NCI-H2107 (cell line): Measurements from ENCODE around the gene HIPK2.

Source experiments
- DNase-seq: peaks from one replicate; lab custom pipeline; 2025; lab: John Stamatoyannopoulos, UW

The HIPK2 gene

DNA sequence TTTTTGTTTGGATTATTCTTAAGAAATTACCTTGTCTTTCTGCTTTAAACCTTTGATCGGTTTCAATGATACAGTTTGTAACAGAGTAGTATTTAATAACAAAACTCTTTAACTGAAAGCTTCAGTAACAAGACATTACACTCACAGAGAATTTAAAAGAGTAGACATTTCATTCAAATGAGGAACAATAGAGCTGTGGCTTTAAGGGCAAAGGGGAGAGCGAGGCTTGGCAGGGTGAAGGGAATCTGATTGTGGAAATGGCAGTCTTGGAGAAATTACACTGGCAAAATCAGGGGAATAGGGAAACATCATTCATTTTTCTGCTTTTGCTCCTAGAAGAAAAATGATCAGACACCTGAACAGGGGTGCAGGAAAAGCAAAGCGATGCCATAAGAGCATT, 5.1 kb upstream of the HIPK2 start:
- DNase-seq = no peak

DNA sequence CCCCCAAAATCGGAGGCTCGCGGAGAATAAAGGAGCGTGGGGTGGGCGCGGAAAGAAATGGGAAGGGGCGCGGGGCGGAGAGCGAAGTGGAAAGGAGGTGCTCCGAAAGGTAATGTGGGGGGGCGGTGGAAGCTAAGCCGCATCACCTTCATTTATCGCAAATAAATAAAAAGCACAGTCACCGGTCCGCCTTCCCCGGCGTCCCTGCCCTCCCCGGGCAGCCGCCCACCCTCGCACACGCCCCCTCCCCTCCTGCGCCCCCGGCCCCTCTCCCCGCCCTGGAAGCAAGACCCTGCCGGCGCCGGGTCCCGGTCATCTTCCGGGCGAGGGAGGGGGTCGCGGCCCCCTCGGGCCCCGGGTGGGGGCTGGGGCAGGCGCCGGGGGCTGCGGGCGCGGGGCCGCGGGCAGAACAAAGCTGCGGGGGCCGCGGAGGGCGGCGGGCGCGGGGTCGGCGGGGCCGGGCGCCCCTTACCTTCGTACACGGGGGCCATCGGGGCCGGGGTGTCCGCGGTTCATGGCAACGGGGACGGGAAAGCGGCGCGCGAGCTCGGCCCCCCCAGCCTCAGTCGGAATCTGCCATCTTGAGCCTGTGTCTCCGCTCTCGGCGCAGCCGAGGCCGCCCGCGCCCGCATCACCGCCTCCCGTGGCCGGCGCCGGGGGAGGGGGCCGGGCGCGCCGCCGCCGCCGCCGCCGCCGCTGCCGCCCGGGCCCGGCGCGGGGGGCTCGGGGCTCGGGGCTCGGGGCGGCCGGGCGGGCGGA, 486 bp downstream of the HIPK2 start:
- DNase-seq = no peak

DNA sequence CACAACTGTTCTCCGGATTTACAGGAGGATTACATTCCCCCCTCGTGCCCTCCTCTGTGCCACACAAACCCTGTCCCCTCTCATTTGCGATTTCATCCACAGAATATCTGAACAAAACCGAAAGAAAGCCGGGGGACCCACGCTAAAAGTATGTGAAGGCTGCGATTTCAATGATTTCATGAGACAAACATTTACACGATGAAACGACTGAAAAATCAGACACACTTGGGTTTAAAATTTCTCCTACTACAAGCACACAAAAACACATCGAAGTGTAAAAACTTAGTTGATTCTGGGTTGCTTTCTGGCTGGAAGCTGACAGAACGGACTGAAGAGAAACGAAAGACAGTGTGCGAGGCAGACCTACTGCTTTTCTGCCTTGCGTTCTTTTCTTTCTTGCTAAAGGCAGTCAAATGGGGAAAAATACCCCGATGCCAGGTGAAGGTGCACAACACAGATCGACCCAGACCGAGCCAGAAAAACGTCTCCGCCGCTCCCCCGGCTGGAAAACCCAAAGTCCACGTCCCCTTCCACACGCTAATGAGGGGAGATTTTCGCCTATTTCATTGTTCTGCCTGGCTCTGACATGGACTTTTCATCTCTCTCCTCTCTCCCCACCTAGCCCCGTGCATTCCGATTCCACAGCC, 1.2 kb downstream of the HIPK2 start:
- DNase-seq = no peak

DNA sequence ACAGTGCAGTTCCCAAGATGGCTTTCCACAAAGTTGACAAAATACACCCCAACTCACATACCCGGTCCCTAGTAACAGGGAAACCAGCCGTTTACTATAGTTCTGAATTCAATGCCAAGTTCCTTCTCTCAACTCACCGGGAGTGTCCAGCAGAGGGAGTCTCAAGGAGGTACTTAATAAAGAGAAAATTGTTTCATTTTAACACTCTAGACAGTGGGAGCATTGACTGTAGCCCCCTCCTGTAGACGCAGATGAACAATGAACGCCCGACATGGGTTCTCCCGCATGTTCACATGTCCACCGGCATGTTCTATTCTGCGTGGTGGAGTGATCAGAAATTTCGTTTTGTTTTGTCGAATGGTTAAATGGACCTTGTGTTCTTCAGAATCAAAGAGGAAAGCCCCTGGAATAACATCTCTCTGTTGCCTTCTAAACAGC, 1.9 kb downstream of the HIPK2 start:
- DNase-seq = peak; percentile 29

DNA sequence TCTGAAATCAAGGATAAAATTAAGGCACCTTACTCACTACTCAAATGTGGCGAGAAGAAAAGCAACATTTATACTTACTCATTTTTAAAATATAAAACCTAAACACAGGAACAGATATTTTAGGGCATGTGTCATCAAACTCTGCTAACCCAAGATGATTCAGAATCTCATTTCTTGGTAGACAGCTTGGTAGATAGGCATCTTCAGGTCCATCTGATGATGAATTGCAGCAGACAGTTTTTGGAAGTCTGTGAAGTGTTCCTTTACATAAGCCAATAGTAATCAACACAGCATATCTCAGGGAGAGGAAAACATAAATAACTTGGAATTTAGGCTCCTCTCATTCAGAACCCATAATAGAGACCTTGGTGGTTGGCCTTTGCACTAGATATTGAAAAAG, 3.4 kb downstream of the HIPK2 start:
- no peak for DNase-seq

DNA sequence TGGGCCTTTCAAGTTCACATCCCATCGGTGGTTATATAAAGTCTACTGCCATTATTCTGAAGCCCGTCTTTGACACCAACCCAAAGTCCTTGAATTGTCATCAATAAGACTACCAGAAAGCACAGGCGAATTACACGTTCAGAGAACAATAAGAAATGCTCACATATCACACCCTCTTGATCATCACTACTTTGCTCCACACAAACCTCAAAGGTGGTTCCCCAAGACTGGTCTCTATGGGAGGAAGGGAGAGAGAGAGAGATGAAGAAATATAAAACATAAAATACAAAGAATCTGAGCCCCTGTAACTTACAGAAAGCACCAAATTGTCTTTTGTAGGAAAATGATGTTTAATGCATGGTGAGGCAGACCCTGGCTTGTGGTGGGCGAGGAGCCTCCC, 4.4 kb downstream of the HIPK2 start:
- no peak for DNase-seq

DNA sequence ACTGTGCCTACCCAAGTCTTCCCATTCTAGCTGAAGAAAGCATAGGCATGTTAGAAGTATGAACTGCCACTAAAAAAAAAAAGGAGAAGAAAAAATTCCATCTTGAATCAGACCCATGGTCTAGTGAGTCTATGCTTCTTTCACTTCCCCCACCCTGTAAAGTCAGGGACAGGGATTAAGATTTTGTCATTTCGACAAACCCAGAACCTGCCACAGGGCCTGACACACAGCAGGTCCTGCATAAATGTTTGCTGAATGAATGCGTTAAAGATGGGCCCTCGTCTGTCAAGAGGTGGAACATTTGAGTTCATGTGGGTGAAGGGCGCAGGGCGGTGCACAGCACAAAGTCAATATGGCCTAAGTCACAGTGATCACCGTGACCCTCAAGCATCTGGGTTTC, 4.9 kb downstream of the HIPK2 start:
- DNase-seq = no peak

DNA sequence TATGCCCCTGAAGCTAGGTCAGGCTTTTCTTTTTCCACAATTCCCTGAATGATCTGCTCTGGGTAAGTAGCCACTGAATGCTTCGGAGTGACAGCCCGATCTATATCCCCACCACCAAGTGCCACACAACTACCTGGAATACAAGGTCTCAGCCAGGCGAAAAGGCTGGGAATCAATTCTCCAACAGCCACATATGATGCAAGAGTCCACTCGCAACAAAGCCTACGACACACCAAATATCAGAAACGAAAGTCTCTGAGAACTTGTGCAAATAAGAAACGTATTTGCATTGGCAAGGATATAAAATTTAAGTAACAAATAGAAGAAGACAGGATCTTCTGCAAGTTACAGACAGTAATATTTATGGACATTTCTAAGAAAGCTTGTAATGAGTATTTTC, 5.7 kb downstream of the HIPK2 start:
- no peak for DNase-seq

DNA sequence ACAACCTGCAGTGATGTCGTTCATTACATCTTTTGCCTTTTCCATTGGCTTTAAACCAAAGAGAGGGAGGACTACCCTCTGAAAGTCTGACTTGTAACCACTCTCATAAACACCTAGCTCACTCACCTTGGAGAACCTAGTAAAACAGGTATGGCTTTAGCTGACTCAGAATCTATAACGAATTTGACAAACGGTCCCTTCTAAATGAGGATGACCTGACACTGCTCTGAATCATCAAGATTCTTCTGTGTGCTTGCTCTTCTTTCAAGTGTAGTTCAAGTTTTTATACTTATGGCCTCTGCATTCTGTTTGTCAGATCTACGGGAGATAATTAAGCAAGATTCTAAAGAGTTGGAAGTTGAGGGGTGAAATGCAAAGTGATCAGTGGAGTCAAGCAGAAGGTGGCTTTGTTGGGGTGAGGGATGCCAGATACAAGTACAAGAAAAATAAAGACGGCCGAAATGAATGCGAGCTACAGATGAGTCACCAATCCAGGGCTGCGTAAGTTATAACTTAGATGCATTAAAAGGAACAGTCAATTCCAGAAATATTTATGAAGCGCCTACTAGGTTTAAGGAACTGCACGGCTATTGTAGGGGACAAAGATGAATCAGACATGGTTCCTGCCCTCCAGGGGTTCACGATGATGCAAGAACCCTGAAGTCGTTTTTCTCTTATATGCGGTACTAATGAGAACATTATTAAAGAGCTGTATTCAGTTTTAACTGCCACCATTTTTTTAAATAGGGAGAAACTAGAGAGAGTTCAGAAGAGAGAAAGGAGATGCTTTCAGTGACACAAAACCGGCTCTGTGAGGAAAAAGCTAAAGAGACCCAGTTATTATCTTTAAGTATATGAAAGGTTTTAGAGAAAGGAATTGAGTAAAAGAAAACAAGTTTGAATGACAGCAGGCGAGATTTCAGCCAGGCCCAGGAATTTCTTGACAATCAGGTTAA, 6.5 kb downstream of the HIPK2 start:
- DNase-seq = no peak

DNA sequence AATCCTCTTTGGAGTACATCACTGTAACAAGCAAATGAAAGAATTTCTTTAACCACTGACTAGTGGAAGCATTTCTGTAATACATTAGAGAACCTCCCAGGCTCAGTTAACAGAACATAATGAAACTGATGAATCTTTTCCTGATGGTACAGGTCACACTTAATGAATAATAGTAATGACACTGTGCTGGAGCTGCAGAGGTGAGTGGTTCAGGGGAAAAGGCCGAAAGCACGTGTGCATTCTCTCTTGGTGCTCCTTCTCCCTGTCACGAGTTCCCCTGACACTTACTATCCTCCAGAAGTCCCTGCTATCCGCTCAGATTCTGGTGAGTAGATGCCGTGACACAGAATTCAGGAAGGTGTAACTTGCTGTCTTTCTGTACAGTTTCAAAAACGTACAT, 8.0 kb downstream of the HIPK2 start:
- DNase-seq = no peak

DNA sequence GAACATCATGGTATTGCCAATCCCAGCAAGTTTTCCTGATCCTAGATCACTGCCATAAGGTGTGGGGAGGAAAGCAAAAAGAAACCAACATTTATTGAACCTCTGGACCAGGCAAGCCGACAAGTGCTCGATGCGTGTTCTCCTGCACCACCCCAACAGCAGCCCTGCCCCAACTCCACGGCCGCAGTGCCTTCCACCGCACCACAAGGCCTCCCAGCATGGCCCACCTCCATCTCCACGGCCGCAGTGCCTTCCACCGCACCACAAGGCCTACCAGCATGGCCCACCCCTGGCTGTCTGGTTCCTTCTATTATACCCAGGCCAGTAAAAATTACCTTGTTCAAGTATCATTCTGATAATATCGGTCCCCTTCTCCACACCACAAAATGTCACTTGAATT, 8.7 kb downstream of the HIPK2 start:
- DNase-seq = no peak

DNA sequence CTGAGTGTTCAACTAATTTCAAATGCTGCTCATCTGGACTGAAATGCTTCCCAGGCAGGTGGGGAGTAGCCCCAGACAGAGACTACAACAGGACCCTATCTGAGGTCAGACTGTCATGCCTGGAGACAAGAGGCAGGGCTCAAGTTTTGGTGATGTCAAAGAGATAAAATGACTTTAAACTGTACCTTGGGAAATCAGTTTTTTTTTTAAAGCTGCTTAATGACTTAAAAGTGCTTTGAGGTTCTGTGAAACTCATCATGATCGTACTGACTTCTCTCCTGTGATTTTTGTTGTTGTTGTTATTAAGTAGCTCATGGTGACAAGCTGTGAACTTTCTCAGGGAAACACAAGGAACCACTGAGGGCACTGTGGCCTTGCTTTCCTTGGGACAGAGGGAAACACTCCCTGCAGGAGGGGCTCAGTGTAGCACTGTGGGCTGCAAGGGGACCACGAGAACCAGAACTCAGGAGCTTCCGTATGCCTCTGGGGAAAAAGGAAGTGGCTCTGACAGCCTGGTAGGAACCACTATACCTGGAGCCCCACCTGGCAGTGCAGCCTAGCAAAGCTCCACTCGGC, 9.5 kb downstream of the HIPK2 start:
- DNase-seq = no peak

DNA sequence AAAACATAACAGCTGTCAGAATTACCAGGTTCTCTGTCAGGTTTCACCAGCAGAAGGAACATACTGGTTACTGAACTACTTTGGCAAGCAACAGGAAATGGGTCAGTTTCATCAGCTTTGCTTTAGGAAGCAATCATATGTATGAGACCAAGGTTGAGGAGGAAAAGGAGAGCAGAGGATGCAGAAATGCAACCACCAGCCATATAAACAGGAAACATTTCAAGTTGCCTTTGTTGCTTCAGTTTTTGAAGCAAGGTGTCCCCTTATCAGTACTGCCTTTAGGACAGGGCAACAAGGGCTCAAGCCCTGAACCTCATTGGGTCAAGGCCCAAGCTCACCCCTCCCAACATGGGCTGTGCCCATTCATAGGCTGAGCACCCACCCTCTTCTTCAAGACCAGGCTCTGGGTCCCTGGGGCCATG, 10.2 kb downstream of the HIPK2 start:
- DNase-seq = no peak

DNA sequence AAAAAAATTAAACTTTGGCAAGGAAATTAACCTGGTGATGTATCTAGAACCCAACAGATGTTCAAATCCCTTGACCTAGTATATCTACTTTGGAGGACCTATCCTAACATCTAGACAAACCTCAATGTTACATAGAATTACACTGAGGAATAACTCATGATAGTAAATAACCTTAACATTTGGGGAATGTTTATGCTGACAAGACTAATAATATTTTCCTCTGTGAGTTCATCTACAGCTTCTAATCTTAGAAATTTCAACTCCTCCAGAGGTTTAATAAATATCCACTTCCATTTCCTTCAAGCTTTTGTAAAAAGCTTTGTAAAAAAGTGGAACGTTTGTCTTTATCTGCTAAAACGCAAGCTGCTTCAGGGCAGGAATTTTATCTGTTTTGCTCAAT, 12.7 kb downstream of the HIPK2 start:
- DNase-seq = no peak

DNA sequence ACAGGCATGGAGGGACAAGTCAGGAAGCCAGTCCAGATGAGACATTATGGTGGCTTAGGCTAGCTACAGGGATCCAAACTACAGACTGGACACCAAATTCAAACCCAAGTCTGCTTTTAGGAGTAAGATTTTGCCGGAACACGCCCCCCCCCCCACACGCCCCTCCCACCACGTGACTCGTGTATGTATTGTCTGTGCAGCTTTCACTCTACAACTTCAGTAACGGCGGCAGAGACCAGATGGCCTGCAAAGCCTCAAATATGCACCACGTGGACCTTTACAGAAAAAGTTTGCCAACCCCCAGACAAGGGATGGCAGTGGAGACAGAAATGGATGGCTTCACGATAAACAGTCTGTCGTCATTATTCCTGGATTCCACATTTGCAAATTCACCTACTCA, 14.5 kb downstream of the HIPK2 start:
- no peak for DNase-seq

DNA sequence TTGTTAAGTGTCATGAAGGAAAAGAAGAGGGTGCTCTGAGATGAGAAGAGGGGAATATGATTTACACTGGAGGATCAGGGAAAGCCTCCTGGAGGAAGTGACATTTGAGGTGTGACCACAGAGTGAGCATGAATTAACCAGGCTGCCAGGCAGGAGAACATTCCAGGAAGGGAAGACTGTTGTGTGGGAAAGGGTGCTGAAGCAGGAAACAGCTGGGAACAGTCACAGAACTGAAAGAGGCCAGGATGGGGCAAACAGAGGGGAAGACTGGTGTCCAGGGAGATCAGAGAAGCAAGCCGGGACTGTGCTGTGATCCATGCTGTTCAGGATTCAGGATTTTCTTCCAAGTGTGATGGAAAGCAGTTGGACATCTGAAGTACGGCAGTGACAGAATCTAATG, 14.9 kb downstream of the HIPK2 start:
- no peak for DNase-seq

DNA sequence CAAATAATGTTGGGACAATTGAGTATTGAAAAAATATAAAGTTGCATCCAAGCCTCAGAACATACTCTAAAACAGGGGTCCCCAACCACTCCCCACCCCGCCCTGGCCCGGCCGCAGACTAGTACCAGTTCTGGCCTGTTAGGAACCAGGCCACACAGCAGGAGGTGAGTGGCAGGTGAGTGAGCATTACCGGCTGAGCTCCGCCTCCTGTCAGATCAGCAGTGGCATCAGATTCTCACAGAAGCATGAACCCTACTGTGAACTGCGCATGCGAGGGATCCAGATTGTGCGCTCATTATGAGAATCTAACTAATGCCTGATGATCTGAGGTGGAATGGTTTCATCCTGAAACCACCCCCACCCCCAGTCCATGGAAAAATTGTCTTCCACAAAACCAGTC, 19.4 kb downstream of the HIPK2 start:
- peak; percentile 53 for DNase-seq

DNA sequence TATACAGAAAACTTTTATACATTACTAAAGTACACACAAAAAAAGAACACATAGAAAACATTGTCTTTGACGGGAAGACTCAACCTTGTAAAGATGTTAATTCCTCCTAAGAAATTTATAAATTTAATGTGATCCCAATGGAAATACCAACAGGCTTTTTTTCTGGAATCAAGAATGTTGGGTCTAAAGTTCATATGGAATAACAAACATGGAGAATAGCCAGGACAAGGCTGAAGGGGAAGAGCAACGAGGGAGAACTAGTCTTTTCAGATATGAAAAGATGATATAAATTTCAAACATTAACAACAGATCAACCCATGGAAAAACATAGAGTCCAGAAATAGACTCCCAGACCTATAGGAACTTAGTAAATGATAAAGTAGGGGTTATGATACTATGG, 19.8 kb downstream of the HIPK2 start:
- DNase-seq = no peak

DNA sequence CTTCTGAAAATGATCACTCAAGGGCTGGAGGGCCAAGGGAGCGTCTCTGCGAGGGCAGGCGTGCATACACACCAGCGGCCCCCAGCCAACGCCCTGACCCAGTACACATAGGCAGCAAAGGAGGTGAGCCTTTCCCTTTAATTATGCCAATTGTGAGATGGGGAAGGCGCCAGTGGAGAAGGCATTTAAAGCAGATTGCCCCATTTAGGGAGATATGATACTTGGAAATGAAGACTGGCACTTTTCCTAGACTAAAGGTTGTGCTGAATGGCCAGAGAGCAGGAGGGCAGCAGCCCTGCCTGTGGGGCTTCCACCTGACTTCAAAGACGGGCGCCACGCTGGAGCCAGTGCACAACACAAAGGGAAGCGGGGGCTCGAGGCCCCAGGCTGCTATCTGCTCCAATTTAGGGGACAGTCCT, 24.1 kb downstream of the HIPK2 start:
- DNase-seq = no peak

DNA sequence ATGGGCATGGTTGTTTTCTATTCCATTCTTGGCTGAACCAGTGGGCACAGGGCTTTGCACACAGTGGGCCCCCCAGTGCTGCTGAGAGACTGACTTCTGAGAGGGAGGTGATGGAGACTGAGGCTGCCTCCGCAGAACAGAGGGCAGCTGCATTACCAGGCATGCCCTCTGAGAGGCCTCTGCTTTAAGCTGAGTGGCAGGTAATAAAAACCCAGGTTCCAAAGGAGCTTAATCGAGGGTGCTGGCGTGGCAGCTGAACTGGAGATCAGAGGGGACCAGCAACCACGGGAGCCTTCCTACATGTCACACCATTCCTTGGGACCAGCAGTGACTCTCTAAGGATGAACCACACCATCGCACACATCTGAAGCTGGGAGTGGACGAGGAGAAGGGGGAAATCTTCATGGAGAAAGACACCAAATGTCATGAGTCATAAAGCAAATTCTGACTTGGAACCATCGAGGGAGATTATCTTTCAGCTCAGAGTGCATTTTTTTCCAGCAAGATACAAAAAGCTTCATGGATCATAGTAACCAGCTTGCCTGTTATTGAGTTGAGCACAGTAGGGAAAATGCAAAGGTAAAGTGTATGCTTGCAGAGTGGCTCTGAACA, 24.6 kb downstream of the HIPK2 start:
- DNase-seq = no peak

DNA sequence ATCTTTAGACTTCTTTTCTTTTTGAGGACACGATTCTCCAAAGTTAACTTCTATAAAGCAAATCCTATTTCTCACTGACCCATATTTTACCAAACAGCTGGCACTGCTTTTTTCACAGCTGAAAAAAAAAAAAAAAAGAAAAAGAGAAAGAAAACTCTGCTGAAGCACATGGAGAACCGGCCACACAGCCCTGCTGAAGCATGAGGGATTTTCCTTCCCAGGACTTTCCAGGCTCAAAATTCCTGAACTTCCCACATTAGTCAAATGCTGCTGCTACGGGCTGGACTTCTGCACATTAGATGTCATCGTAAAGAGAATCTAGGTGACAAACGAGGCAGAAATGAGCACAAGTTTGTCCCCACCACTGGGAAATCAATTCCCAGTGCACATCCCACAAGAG, 25.2 kb downstream of the HIPK2 start:
- no peak for DNase-seq

DNA sequence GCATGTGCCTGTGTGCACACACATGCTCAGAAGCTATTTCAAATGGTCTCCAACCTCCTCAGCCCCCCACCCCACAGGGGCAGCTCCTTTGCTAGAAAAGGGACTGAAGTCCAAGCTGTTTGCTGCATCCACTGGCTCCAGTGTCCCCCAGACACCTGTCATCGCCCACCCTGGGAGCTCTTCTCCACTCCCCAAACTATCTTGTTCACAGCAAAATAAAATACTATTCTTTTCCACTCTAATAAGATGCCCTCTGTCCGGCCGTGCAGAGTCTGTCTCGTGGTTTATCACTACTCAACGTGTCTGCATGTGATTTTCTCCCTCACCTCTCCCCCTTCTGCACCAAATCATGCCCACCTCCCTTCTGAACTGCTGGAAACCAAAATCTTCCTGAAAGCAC, 25.6 kb downstream of the HIPK2 start:
- no peak for DNase-seq
